Neuronal stem cell (in vitro differentiated cells): ENCODE data around the gene ALOXE3.

Source experiments
- DNase-seq: peaks from one replicate; pipeline ENCODE4 v3.0.0-alpha.2; 2013; ENCODE audit warnings: low spot score
- H2AFZ ChIP-seq: one replicate; pipeline ENCODE4 v1.6.1; 2013; ENCODE audit warnings: mild to moderate bottlenecking, low read length, inconsistent platforms
- H2AK5ac ChIP-seq: 2 replicates; pipeline ENCODE4 v1.6.1; 2013; ENCODE audit warnings: low read depth, mild to moderate bottlenecking, inconsistent platforms, low read length, moderate library complexity, mixed read lengths
- H2BK120ac ChIP-seq: 2 replicates; pipeline ENCODE4 v1.6.1; 2013; ENCODE audit warnings: low read depth, mild to moderate bottlenecking, inconsistent platforms, low read length, moderate library complexity, mixed read lengths
- H2BK12ac ChIP-seq: one replicate; pipeline ENCODE4 v1.6.1; 2013; ENCODE audit warnings: low read length, inconsistent platforms
- H2BK15ac ChIP-seq: 2 replicates; pipeline ENCODE4 v1.6.1; 2013; ENCODE audit warnings: mild to moderate bottlenecking, low read length, inconsistent platforms, mixed read lengths
- H2BK5ac ChIP-seq: one replicate; pipeline ENCODE4 v1.6.1; 2013; ENCODE audit warnings: inconsistent platforms, mild to moderate bottlenecking, low read length, moderate library complexity
- H3K14ac ChIP-seq: one replicate; pipeline ENCODE4 v1.6.1; 2013; ENCODE audit warnings: low read length, inconsistent platforms
- H3K18ac ChIP-seq: 2 replicates; pipeline ENCODE4 v1.6.1; 2013; ENCODE audit warnings: low read length, inconsistent platforms
- H3K23ac ChIP-seq: 2 replicates; pipeline ENCODE4 v1.6.1; 2013; ENCODE audit warnings: low read depth, mild to moderate bottlenecking, mixed read lengths, low read length, inconsistent platforms; ENCODE audit not compliant: poor library complexity
- H3K27ac ChIP-seq: replicated peaks from 3 replicates; pipeline ENCODE4 v1.5.1; 2013; ENCODE audit warnings: low read length, inconsistent platforms
- H3K27me3 ChIP-seq, 3 experiments: 2 replicates each; pipeline ENCODE4 v1.6.1; 2013; ENCODE audit warnings: low read length in 3 of 3, mild to moderate bottlenecking in 2 of 3, inconsistent platforms in 1 of 3, low read depth in 1 of 3, mixed read lengths in 1 of 3, moderate library complexity in 1 of 3; ENCODE audit not compliant: control insufficient read depth in 3 of 3, insufficient read depth in 3 of 3
- H3K36me3 ChIP-seq, 2 donors: replicated peaks in 1 of 2; 2 replicates each; pipeline ENCODE4 v1.6.1; 2013; ENCODE audit warnings: low read length in 2 of 2; ENCODE audit not compliant: control insufficient read depth in 2 of 2, insufficient read depth in 2 of 2
- H3K4ac ChIP-seq: 2 replicates; pipeline ENCODE4 v1.6.1; 2013; ENCODE audit warnings: inconsistent platforms, mild to moderate bottlenecking, low read length, moderate library complexity
- H3K4me1 ChIP-seq, 2 donors: 1 replicate in 1 of 2; 2 replicates in 1 of 2; pipeline ENCODE4 v1.6.1; 2013; ENCODE audit warnings: low read length in 2 of 2, low read depth in 1 of 2; ENCODE audit not compliant: control insufficient read depth in 2 of 2, insufficient read depth in 1 of 2
- H3K4me2 ChIP-seq: one replicate; pipeline ENCODE4 v1.6.1; 2013; ENCODE audit warnings: mild to moderate bottlenecking, low read length, inconsistent platforms; ENCODE audit not compliant: insufficient read depth, poor library complexity, severe bottlenecking
- H3K4me3 ChIP-seq, 2 donors: 2 replicates each; pipeline ENCODE4 v1.5.1; 2013; ENCODE audit warnings: low read length in 2 of 2, mild to moderate bottlenecking in 2 of 2, inconsistent platforms in 1 of 2, moderate library complexity in 1 of 2
- H3K79me1 ChIP-seq: one replicate; pipeline ENCODE4 v1.6.1; 2013; ENCODE audit warnings: low read depth, mild to moderate bottlenecking, inconsistent platforms, low read length, moderate library complexity
- H3K9ac ChIP-seq: one replicate; pipeline ENCODE4 v1.6.1; 2013; ENCODE audit warnings: mild to moderate bottlenecking, low read depth, low read length, inconsistent platforms; ENCODE audit not compliant: poor library complexity
- H3K9me3 ChIP-seq, 2 donors: replicated peaks in 1 of 2; 2 replicates each; pipeline versions ENCODE3 to v1.6.1; 2013; ENCODE audit warnings: low read length in 2 of 2, mild to moderate bottlenecking in 2 of 2, inconsistent platforms in 1 of 2, low read depth in 1 of 2, mixed read lengths in 1 of 2, moderate library complexity in 1 of 2; ENCODE audit not compliant: control insufficient read depth in 2 of 2, insufficient read depth in 1 of 2
- H4K8ac ChIP-seq: one replicate; pipeline ENCODE4 v1.6.1; 2013; ENCODE audit warnings: low read depth, mild to moderate bottlenecking, inconsistent platforms, low read length, moderate library complexity
- H4K91ac ChIP-seq: one replicate; pipeline ENCODE4 v1.6.1; 2013; ENCODE audit warnings: low read length, low read depth, mild to moderate bottlenecking, inconsistent platforms; ENCODE audit not compliant: poor library complexity
- WGBS, 2 donors: extraction: QIAGEN DNeasy Blood & Tissue Kit; methylation state at CpG; one replicate each; pipeline ENCODE4 v1.1.7; 2013; ENCODE audit warnings: missing lambda C conversion rate in 2 of 2, mixed read lengths in 1 of 2; ENCODE audit not compliant: insufficient read length in 2 of 2, insufficient replicate concordance in 1 of 2; ENCODE audit errors: extremely low coverage in 2 of 2; 5-methylcytosine and 5-hydroxymethylcytosine counted together

Gene ALOXE3

DNA sequence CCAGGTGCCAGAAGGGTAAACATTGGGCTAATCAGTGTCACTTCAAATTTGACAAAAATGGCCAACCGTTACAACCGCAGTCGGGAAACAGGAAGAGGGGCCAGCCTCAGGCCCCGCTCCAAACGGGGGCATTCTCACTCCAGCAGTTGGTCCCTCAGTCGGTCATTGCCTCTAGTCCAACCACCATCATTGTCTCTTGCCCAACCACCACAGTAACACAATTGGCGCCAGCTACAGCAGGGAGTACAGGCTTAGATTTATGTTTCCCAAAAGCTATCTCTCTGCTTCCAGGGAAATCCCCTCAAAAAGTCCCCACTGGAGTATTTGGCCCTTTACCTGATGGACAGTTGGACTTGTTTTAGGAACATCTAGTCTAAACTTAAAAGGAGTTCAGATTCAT, 59.2 kb downstream of the ALOXE3 start:
- Histone ChIP-seq H2BK15ac (no peak overlapping the region), H3K9ac (no peak overlapping the region), H3K79me1 (no peaks in the 10 kb centered on the region), H3K27ac (no peak overlapping the region), H2BK5ac (no peak overlapping the region), H4K91ac (no peak overlapping the region), H2AK5ac (no peak overlapping the region), H2BK120ac (no peak overlapping the region), H2BK12ac (no peak overlapping the region), H3K4me3 (no peak overlapping the region), H3K18ac (no peak overlapping the region), H4K8ac (no peak overlapping the region), H2AFZ (no peak overlapping the region), H3K4me1 (no peaks in the 10 kb centered on the region), H3K36me3 (no peaks in the 10 kb centered on the region), H3K4me2 (no peak overlapping the region), H3K4ac (no peak overlapping the region), H3K9me3 (no peaks in the 10 kb centered on the region), H3K27me3 (peaks cover 3 to 76% (median 49%) of the 10 kb centered on the region in 3 experiments), H3K23ac (no peak overlapping the region), H3K14ac (no peak overlapping the region)
- no CpG with 5 or more reads among the region's 7 CpGs for WGBS, 2 donors
- DNase-seq, result no peak

GRCh38 chr17:8057691-8058114, 60.6 kb downstream of the ALOXE3 start:
- WGBS, 2 donors, result no CpG with 5 or more reads among the region's 14 CpGs
- Histone ChIP-seq H3K36me3 (no peaks in the 10 kb centered on the region), H4K91ac (no peak overlapping the region), H3K27me3 (peaks cover 3 to 75% (median 36%) of the 10 kb centered on the region in 3 experiments), H3K4me1 (no peaks in the 10 kb centered on the region), H3K23ac (no peak overlapping the region), H2BK120ac (no peak overlapping the region), H3K27ac (no peak overlapping the region), H3K79me1 (no peaks in the 10 kb centered on the region), H3K18ac (no peak overlapping the region), H3K9me3 (no peaks in the 10 kb centered on the region), H4K8ac (no peak overlapping the region), H3K4me3 (no peak overlapping the region), H3K4ac (no peak overlapping the region), H2BK15ac (no peak overlapping the region), H2BK5ac (no peak overlapping the region), H3K4me2 (no peak overlapping the region), H3K14ac (no peak overlapping the region), H2AK5ac (no peak overlapping the region), H2BK12ac (no peak overlapping the region), H2AFZ (no peak overlapping the region), H3K9ac (no peak overlapping the region)
- peak; percentile 77 for DNase-seq

- WGBS, 2 donors, result no CpG with 5 or more reads among the region's 17 CpGs
- no peak for DNase-seq
Measured at GRCh38 chr17:8056976-8057625, 61.2 kb downstream of the ALOXE3 start.

GRCh38 chr17:8056232-8056975, 61.9 kb downstream of the ALOXE3 start:
- Histone ChIP-seq H2AFZ (no peak overlapping the region), H2BK5ac (no peak overlapping the region), H2BK15ac (no peak overlapping the region), H3K4me3 (no peak overlapping the region), H3K4me1 (no peaks in the 10 kb centered on the region), H4K8ac (no peak overlapping the region), H3K36me3 (no peaks in the 10 kb centered on the region), H4K91ac (no peak overlapping the region), H2BK12ac (no peak overlapping the region), H3K23ac (no peak overlapping the region), H3K27me3 (peaks cover 0 to 73% (median 27%) of the 10 kb centered on the region in 3 experiments), H3K9me3 (no peaks in the 10 kb centered on the region), H3K27ac (no peak overlapping the region), H3K79me1 (no peaks in the 10 kb centered on the region), H2AK5ac (no peak overlapping the region), H3K4ac (no peak overlapping the region), H3K14ac (no peak overlapping the region), H3K9ac (no peak overlapping the region), H3K18ac (no peak overlapping the region), H3K4me2 (no peak overlapping the region), H2BK120ac (no peak overlapping the region)
- no CpG with 5 or more reads among the region's 14 CpGs for WGBS, 2 donors
- no peak for DNase-seq

More at GRCh38 chr17:8056976-8057625, 61.2 kb downstream of the ALOXE3 start:
- Histone ChIP-seq H3K4ac (no peak overlapping the region), H2BK120ac (no peak overlapping the region), H3K14ac (no peak overlapping the region), H2AFZ (no peak overlapping the region), H3K23ac (no peak overlapping the region), H3K27me3 (peaks cover 0 to 72% (median 30%) of the 10 kb centered on the region in 3 experiments), H3K27ac (no peak overlapping the region), H3K79me1 (no peaks in the 10 kb centered on the region), H4K8ac (no peak overlapping the region), H2AK5ac (no peak overlapping the region), H3K9me3 (no peaks in the 10 kb centered on the region), H3K9ac (no peak overlapping the region), H3K36me3 (no peaks in the 10 kb centered on the region), H3K4me3 (no peak overlapping the region), H3K4me2 (no peak overlapping the region), H2BK15ac (no peak overlapping the region), H2BK12ac (no peak overlapping the region), H4K91ac (no peak overlapping the region), H3K18ac (no peak overlapping the region), H2BK5ac (no peak overlapping the region), H3K4me1 (no peaks in the 10 kb centered on the region)
